ENCODE results near the gene HNRNPA1L2.
"Not testable (repeated sequence)": the region's sequence is repeated elsewhere in the genome, so short reads cannot be mapped to it uniquely, and the experiment has no call there.

The HNRNPA1L2 gene

GRCh38 chr13:52642131-52642530, at the start of gene HNRNPA1L2:
TSS of gene HNRNPA1L2 (plus strand) at chr13:52642431. CDS start at chr13:52642493, 62 bp downstream.
- no peak for DNase-seq

GRCh38 chr13:52593175-52593574, 49.1 kb upstream of the HNRNPA1L2 start:
- not testable (repeated sequence) for DNase-seq

- not testable (repeated sequence) for DNase-seq
Measured at GRCh38 chr13:52593812-52594211, 48.4 kb upstream of the HNRNPA1L2 start.

DNA sequence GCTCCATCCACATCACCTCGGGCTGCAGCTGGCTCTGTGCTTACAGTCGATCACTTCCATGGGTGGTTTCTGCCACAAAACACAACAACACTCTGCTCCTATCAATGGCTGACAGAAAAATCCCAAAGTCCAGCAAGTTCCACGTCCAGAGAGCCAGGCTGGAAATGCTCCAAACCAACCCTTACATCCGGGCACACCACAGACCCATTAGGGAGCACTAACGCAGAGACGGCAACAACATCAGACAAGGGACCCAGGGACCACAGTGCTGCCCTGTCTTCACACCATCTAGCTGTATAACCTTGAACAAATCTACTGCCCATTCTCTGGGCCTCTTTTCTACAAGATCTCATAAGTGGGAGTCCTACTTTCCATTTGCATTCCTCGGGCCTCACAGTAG, 47.9 kb upstream of the HNRNPA1L2 start:
- DNase-seq: not testable (repeated sequence)

GRCh38 chr13:52597676-52598075, 44.6 kb upstream of the HNRNPA1L2 start:
- no peak for DNase-seq

GRCh38 chr13:52599037-52599847, 43.0 kb upstream of the HNRNPA1L2 start:
- peak; percentile 30 for DNase-seq

DNA sequence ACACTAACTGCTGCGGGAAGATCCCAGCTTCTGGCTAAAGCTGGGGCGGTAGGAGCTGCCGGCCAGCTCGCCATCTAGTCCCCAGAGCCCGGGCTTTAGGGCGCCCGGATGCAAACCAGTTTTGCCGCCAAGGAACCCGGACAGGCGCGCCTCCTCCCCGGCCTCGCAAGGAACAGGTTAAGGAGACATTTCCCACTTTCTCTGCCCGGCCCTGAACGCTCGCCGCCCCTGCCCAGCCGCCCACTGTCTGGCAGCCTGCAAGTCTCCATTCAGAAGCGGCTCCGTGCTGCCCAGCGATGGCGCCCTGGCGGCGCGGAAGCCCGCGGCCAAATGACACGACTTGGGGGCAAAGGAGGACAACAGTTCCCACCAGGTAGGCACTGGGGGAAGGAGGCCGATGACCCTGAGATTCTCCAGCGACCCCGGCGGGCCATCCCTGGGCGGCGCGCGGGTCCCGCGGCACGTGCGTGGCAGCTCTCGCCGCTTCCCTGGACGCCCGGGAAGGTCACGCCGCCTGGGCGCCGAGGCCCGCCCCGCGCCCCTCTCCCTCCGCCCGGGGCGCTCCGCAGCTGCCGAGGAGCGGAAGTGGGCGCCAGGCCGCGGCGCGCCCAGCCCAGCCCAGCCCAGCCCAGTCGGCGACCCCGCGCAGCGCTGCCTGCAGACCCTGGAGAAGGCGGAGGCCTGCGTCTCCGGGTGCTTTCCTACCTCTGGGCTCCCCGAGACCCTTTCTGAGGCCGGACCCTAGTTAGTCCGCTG, 42.2 kb upstream of the HNRNPA1L2 start:
- peak; percentile 72 for DNase-seq

DNA sequence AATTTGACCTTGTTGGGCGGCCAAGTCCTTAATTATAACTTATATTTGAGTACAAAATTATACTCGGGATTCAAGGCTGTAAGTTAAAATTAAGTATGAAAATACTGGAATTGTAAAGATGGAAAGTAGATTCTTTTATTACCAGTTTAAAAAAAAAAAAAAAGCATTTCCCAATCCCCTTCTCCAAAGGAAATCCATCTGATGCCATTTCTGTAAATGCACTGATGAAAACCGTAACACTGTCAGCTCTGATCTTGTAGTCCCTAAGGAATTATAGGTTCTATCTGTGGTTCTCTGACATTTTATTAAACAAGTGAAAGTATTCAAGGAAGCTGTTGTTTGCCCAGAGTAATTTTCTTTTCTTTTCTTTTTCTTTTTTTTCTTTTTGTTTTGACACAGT, 41.6 kb upstream of the HNRNPA1L2 start:
- no peak for DNase-seq

DNA sequence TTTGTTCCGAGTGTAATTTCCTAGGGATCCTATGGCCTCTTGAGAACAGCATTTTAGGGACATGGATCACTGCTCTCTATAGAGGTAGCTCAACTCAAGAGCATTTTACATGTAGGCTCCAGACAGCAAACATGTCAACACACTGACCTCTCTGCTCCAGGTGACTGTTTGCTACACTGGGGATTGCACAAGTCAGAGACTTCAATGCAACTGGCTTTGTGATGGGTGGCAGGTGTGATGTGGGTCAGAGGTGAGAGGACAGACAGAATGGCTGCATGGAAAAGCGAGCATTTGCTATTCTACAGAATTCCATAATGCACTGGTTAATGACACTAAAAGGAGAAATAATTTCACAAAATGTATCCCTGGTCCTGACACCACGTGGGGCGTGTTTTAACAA, 38.9 kb upstream of the HNRNPA1L2 start:
- DNase-seq: not testable (repeated sequence)

DNA sequence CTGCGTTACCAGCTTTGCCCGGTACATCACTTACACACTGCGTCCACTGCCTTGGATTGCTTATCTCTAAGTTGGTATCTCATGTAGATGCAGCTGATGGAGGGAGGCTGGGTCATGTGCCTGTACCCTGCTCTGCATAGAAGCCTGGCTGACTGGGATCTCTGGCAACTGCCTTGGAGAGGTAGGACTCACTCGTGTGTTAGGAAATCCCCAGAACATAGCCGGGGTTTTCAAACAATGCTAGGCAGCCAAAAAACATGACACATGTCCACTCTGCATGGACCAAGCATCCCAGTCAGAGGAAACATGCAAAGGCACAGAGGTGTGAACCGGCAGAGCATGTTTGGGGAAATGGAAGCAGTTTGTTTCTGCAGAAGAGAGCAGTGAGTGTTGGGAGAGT, 36.1 kb upstream of the HNRNPA1L2 start:
- not testable (repeated sequence) for DNase-seq

GRCh38 chr13:52606795-52607194, 35.4 kb upstream of the HNRNPA1L2 start:
- peak; percentile 18 for DNase-seq

DNA sequence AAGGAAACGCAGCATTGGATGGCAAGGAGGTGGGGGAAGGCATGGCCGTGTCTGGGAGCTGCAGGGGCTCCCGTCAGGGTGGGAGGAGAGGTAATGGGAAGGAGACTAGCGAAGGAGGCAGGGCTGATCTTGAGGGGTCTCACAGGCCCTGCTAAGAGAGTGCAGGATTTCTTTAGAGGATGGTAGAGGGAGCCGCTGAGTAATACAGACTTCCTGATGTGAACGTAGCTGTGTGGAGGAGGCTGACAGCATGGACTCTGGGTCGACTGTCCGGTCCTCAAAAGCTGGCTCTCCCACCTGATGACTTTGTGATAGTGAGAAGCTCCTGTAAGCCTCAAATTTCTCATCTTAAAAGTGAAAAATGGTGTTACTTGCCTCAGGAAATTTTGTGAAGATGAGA, 34.0 kb upstream of the HNRNPA1L2 start:
- peak; percentile 9 for DNase-seq

- peak; percentile 82 for DNase-seq
Measured at GRCh38 chr13:52609013-52609606, 33.1 kb upstream of the HNRNPA1L2 start.

- not testable (repeated sequence) for DNase-seq
Measured at GRCh38 chr13:52610158-52610557, 32.1 kb upstream of the HNRNPA1L2 start.

DNA sequence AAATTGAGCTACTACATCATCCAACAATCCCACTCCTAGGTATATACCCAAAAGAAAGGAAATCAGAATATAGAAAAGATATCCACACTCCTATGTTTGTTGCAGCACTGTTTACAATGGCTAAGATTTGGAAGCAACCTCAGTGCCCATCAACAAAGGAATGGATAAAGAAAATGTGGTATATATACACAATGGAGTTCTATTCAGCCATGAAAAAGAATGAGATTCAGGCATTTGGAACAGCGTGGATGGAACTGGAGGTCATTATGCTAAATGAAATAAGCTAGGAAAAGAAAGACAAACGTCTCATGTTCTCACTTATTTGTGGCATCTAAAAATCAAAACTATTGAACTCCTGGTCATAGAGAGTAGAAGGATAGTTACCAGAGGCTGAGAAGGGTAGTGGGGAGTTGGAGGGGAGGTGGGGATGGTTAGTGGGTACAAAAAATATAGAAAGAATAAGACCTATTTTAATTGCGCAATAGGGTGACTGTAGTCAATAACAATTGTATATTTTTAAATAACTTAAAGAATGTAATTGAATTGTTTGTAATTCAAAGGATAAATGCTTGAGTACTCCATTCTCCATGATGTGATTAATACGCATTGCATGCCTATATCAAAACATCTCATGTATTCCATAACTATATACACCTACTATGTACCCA, 27.0 kb upstream of the HNRNPA1L2 start:
- no peak for DNase-seq

DNA sequence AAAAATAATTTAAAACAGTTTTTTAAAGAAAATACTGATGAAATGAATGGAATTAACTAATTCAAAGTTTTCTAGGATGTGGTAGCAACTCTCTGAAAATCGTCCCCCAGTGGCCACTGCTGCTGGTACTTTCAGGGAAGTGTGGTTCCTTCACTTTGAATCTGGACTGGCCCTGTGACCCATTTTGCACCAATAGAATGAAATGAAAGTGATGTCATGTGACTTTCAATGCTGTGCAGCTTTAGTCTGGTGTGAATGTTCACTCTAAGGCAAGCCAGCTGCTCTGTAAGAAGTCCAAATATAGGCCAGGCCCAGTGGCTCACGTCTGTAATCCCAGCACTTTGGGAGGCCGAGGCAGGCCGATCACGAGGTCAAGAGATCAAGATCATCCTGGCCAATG, 26.4 kb upstream of the HNRNPA1L2 start:
- DNase-seq: peak; percentile 48

DNA sequence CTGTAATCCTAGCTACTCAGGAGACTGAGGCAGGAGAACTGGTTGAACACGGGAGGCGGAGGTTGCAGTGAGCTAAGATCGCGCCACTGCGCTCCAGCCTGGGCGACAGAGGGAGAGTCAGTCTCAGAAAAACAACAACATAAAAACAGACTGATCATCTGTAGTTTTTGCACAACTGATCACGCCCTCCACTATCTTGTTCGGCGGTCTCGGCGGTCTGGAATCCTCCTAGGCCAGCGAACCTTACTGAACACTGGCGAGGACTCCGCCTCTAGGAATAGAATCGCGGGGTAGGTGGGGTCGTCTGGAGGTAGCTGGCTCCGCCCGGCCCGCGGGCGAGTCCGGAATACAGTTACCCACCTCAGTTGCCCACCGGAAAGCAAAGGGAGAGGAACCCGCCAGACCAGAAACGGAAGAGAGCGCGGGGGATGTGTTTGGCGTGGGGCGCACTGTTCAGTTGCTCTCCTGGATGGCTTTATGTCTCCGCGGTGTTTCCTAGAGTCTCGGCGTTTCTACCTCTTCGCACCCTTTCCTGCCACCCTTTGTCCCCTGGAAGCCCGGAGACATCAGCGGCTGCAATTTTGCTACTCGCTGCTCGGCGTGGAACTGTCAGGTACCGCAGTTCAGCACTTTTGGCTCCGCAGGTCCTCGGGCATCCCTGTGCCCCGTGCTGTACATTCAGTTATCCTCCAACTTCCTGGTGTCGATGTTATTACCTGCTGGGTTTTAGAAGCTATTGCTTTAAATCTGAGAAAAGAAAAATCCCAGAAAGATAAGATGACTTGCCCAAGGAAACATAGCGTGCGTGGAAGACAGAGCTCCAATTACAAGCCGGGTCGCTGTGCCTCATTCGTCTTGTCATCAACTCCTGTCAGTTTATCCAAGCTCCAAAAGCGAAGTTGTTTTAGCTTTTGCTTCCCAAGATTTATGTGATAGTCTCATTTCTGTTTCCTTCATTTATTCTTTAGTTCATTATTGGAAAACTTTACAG, 24.9 kb upstream of the HNRNPA1L2 start:
- DNase-seq: peak; percentile 97

DNA sequence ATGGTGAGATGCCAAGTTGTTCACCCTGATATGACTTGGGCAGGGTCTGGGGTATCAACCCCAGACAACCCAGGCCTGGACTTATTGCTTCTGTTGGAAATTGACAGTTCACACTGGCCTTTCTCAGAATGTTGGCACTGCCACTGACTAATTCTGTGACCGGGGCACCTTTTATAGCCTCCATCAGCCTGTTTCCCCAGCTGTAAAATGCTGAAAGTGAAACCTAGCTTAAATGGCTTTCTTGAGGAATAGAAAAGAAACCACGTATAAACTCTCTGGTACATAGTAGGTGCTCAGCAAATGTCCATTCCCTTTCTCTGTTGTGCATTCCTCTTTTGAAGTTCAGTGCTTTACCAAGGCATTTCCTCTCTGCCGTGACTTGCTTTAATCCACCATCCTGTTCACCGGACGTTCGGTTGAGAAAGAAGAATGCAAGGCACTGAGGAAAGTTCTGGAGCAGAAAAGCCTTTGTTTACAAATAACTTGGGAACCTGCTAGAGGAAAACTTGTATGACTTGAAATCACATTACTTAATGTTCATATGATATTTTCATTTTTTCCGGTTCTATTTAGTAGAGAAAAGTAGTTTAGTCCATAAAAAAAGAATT, 11.0 kb upstream of the HNRNPA1L2 start:
- not testable (repeated sequence) for DNase-seq

DNA sequence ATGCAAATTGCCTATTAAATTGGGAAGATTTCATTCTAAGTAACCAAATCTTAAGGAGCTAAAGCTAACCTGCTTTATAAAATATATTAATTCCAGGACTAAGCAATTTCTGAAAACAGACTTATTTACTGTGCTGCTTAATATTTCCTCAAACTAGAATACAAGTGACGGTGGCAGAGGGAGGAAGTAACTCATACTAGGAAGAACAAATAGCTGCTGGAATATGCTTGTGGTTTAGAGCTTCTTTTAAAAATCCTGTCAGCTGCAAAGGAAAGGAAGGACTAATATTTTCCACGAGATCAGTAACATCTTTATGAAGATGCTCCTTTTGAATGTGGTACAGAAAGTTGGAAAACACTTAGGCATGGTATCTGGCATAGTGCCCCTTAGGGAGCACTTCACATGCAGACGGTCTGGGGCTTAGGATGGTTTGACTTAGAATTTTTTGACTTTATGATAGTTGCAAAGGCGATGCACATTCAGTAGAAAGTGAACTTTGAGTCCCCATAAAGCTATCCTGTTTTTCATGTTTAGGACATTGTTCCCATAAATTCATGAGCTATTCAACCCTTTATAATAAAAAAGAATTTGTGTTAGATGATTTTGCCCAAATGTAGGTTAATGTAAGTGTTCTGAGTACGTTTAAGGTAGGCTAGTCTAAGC, 3.4 kb upstream of the HNRNPA1L2 start:
- DNase-seq: no peak

DNA sequence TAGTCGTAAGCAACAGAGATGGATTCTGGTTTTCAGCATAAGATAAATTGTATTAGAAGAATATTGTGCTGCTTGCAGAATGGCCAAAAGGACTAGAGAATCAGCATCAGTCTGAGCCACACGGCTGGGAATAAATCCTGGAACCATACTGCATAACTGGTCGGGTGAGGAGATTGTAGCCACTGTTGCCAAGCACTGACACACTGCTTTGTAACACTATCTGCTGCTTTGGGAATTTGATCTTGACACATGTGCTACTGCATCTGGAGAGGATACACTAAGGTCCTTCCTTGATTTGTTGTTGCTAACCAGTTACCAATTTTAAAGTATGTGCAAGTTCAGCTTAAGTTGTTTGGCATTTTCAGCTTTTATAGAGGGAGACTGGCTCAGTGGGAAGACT, 1.9 kb downstream of the HNRNPA1L2 start:
- DNase-seq: no peak

DNA sequence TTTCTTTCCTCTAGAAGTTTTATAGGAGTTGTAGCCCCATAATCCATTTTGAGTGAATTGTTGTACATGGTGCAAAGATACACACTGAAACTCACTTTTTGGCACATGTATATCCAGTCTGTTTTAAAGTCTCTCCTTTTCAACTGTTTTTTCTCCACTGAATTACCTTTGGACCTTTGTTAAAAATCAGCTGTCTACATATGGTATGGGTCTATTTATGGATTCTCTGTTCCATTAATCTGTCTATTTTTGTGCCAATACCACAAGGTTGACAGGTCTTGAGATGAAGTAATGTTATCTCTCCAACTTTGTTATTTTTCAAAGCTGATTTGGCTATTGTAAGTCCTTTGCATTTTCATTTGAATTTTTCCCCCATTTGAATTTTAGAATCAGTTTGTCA, 4.7 kb downstream of the HNRNPA1L2 start:
- DNase-seq: no peak
